ENCODE data around the gene RPL3.

RPL3 gene

GRCh38 chr22:39314251-39314971, 5.0 kb downstream of the RPL3 start:
- peaks cover 22 to 75% (median 59%) of the 10 kb centered on the region in 4 experiments for H3K36me3 ChIP-seq (ENCODE audit: control insufficient read depth in 4 of 4, insufficient read depth in 4 of 4, low read length in 3 of 4)
- ChIA-PET CTCF (interaction anchor here (0.9 to 6.7 kb wide), 8 partner anchors 16 to 180 kb away, joined by 3 to 112 read pairs (median 6); no protein-coding TSS in a partner anchor), POLR2A (interaction anchor here (0.9 to 1.6 kb wide), 2 partner anchors 143 to 444 kb away, joined by 3 to 4 read pairs; no protein-coding TSS in a partner anchor)
- 97% methylated on average over 13 of the region's 14 CpGs for WGBS (ENCODE audit: insufficient coverage)
- H3K27me3 ChIP-seq (replicated peaks in 2 of 5; ENCODE audit: control insufficient read depth in 4 of 5, insufficient read depth in 5 of 5, low read length in 4 of 5) = no peaks in the 10 kb centered on the region
- H3K27ac ChIP-seq (ENCODE audit: insufficient read depth in 1 of 2, low read depth in 1 of 2, low read length in 2 of 2, poor library complexity in 1 of 2, severe bottlenecking in 2 of 2) = no peak overlapping the region
- peaks cover 14 to 39% (median 32%) of the 10 kb centered on the region in 4 experiments for H3K4me1 ChIP-seq (ENCODE audit: control extremely low read depth in 1 of 4, control insufficient read depth in 4 of 4, insufficient read depth in 4 of 4, low read length in 3 of 4)
- no peaks in the 10 kb centered on the region for H3K9me3 ChIP-seq (ENCODE audit: control extremely low read depth in 1 of 5, control insufficient read depth in 4 of 5, insufficient read depth in 2 of 5, low read depth in 1 of 5, low read length in 4 of 5)
- DNase-seq = no peak
- no peak overlapping the region for H3K4me3 ChIP-seq (ENCODE audit: control insufficient read depth in 1 of 7, extremely low read depth in 1 of 7, insufficient read depth in 4 of 7, low read depth in 2 of 7, low read length in 6 of 7)

GRCh38 chr22:39313258-39314001, 6.0 kb downstream of the RPL3 start:
- H3K27ac ChIP-seq (ENCODE audit: insufficient read depth in 1 of 2, low read depth in 1 of 2, low read length in 2 of 2, poor library complexity in 1 of 2, severe bottlenecking in 2 of 2) = no peak overlapping the region
- no peak for DNase-seq
- H3K36me3 ChIP-seq (ENCODE audit: control insufficient read depth in 4 of 4, insufficient read depth in 4 of 4, low read length in 3 of 4) = peaks cover 22 to 70% (median 59%) of the 10 kb centered on the region in 4 experiments
- ChIA-PET CTCF (interaction anchor here (6.7 kb wide), 1 partner anchor 143 kb away, joined by 112 read pairs; no protein-coding TSS in a partner anchor), POLR2A (no interaction called here)
- WGBS (ENCODE audit: insufficient coverage) = 91% methylated on average over 13 of the region's 20 CpGs
- H3K9me3 ChIP-seq (ENCODE audit: control extremely low read depth in 1 of 5, control insufficient read depth in 4 of 5, insufficient read depth in 2 of 5, low read depth in 1 of 5, low read length in 4 of 5) = no peaks in the 10 kb centered on the region
- peaks cover 11 to 43% (median 28%) of the 10 kb centered on the region in 4 experiments for H3K4me1 ChIP-seq (ENCODE audit: control extremely low read depth in 1 of 4, control insufficient read depth in 4 of 4, insufficient read depth in 4 of 4, low read length in 3 of 4)
- H3K4me3 ChIP-seq (ENCODE audit: control insufficient read depth in 1 of 7, extremely low read depth in 1 of 7, insufficient read depth in 4 of 7, low read depth in 2 of 7, low read length in 6 of 7) = no peak overlapping the region
- H3K27me3 ChIP-seq (replicated peaks in 2 of 5; ENCODE audit: control insufficient read depth in 4 of 5, insufficient read depth in 5 of 5, low read length in 4 of 5) = no peaks in the 10 kb centered on the region

GRCh38 chr22:39312410-39312809, 7.0 kb downstream of the RPL3 start:
- POLR2A ChIA-PET = no interaction called here
- H3K4me3 ChIP-seq (ENCODE audit: control insufficient read depth in 1 of 7, extremely low read depth in 1 of 7, insufficient read depth in 4 of 7, low read depth in 2 of 7, low read length in 6 of 7) = no peak overlapping the region
- 98% methylated on average over 5 of the region's 5 CpGs for WGBS (ENCODE audit: insufficient coverage)

GRCh38 chr22:39311592-39312400, 7.6 kb downstream of the RPL3 start:
- no peaks in the 10 kb centered on the region for H3K9me3 ChIP-seq (ENCODE audit: control extremely low read depth in 1 of 5, control insufficient read depth in 4 of 5, insufficient read depth in 2 of 5, low read depth in 1 of 5, low read length in 4 of 5)
- H3K27me3 ChIP-seq (replicated peaks in 2 of 5; ENCODE audit: control insufficient read depth in 4 of 5, insufficient read depth in 5 of 5, low read length in 4 of 5) = peaks cover 0 to 3% (median 0%) of the 10 kb centered on the region in 5 experiments
- no peak for DNase-seq
- ChIA-PET CTCF (interaction anchor here (0.6 to 2.6 kb wide), 19 partner anchors 9 to 1045 kb away, joined by 3 to 34 read pairs (median 4); partner anchors contain the start of gene PDGFB), POLR2A (interaction anchor here (0.7 to 1.6 kb wide), 4 partner anchors 8 to 211 kb away, joined by 3 to 6 read pairs (median 4); no protein-coding TSS in a partner anchor)
- H3K36me3 ChIP-seq (ENCODE audit: control insufficient read depth in 4 of 4, insufficient read depth in 4 of 4, low read length in 3 of 4) = peaks cover 18 to 57% (median 45%) of the 10 kb centered on the region in 4 experiments
- no peak overlapping the region for H3K27ac ChIP-seq (ENCODE audit: insufficient read depth in 1 of 2, low read depth in 1 of 2, low read length in 2 of 2, poor library complexity in 1 of 2, severe bottlenecking in 2 of 2)
- H3K4me3 ChIP-seq (ENCODE audit: control insufficient read depth in 1 of 7, extremely low read depth in 1 of 7, insufficient read depth in 4 of 7, low read depth in 2 of 7, low read length in 6 of 7) = no peak overlapping the region
- peaks cover 0 to 32% (median 15%) of the 10 kb centered on the region in 4 experiments for H3K4me1 ChIP-seq (ENCODE audit: control extremely low read depth in 1 of 4, control insufficient read depth in 4 of 4, insufficient read depth in 4 of 4, low read length in 3 of 4)
- WGBS (ENCODE audit: insufficient coverage) = 94% methylated on average over 19 of the region's 19 CpGs

More at GRCh38 chr22:39312410-39312809, 7.0 kb downstream of the RPL3 start:
- H3K9me3 ChIP-seq (ENCODE audit: control extremely low read depth in 1 of 5, control insufficient read depth in 4 of 5, insufficient read depth in 2 of 5, low read depth in 1 of 5, low read length in 4 of 5) = no peaks in the 10 kb centered on the region
- no peaks in the 10 kb centered on the region for H3K27me3 ChIP-seq (replicated peaks in 2 of 5; ENCODE audit: control insufficient read depth in 4 of 5, insufficient read depth in 5 of 5, low read length in 4 of 5)
- DNase-seq = no peak
- no peak overlapping the region for H3K27ac ChIP-seq (ENCODE audit: insufficient read depth in 1 of 2, low read depth in 1 of 2, low read length in 2 of 2, poor library complexity in 1 of 2, severe bottlenecking in 2 of 2)
- H3K36me3 ChIP-seq (ENCODE audit: control insufficient read depth in 4 of 4, insufficient read depth in 4 of 4, low read length in 3 of 4) = peaks cover 22 to 62% (median 50%) of the 10 kb centered on the region in 4 experiments
- H3K4me1 ChIP-seq (ENCODE audit: control extremely low read depth in 1 of 4, control insufficient read depth in 4 of 4, insufficient read depth in 4 of 4, low read length in 3 of 4) = peaks cover 1 to 33% (median 19%) of the 10 kb centered on the region in 4 experiments
- CTCF ChIA-PET = interaction anchor here (0.9 to 2.6 kb wide), 5 partner anchors 10 to 158 kb away, joined by 3 to 34 read pairs (median 7); no protein-coding TSS in a partner anchor

- Histone ChIP-seq H3K36me3 (ENCODE audit: control insufficient read depth in 4 of 4, insufficient read depth in 4 of 4, low read length in 3 of 4) (peaks cover 14 to 44% (median 34%) of the 10 kb centered on the region in 4 experiments), H3K4me1 (ENCODE audit: control extremely low read depth in 1 of 4, control insufficient read depth in 4 of 4, insufficient read depth in 4 of 4, low read length in 3 of 4) (peaks cover 0 to 17% (median 7%) of the 10 kb centered on the region in 4 experiments), H3K27ac (ENCODE audit: insufficient read depth in 1 of 2, low read depth in 1 of 2, low read length in 2 of 2, poor library complexity in 1 of 2, severe bottlenecking in 2 of 2) (no peak overlapping the region), H3K27me3 (replicated peaks in 2 of 5; ENCODE audit: control insufficient read depth in 4 of 5, insufficient read depth in 5 of 5, low read length in 4 of 5) (peaks cover 0 to 3% (median 0%) of the 10 kb centered on the region in 5 experiments), H3K9me3 (ENCODE audit: control extremely low read depth in 1 of 5, control insufficient read depth in 4 of 5, insufficient read depth in 2 of 5, low read depth in 1 of 5, low read length in 4 of 5) (no peaks in the 10 kb centered on the region), H3K4me3 (ENCODE audit: control insufficient read depth in 1 of 7, extremely low read depth in 1 of 7, insufficient read depth in 4 of 7, low read depth in 2 of 7, low read length in 6 of 7) (no peak overlapping the region)
- 93% methylated on average over 12 of the region's 16 CpGs for WGBS (ENCODE audit: insufficient coverage)
- ChIA-PET POLR2A (interaction anchor here (1.4 to 1.6 kb wide), 2 partner anchors 9 to 139 kb away, joined by 5 to 6 read pairs; partner anchors contain the start of gene RPL3), CTCF (interaction anchor here (0.9 to 2.6 kb wide), 25 partner anchors 9 to 176 kb away, joined by 3 to 34 read pairs (median 5); partner anchors contain the start of gene RPL3)
- no peak for DNase-seq
These were observed 9.3 kb downstream of the RPL3 start for GRCh38 chr22:39309881-39310714.

All from common myeloid progenitor, CD34-positive (primary cell).